HL-60/S4 (cell line): ENCODE results near the gene EFNB1.

Source experiments
- in situ Hi-C: fragments of 300-500 bp; cut with MboI; formaldehyde crosslinking; loops from 2 replicates; pipeline ENCODE4 v1.14.3; 2022; ENCODE audit warnings: low sequenced_read_pairs

Gene EFNB1

GRCh38 chrX:68842351-68842750, 13.5 kb downstream of the EFNB1 start:
- in situ Hi-C loops = loop anchor here (25.0 kb wide), 1 partner anchor 370 kb away; no protein-coding TSS in a partner anchor

GRCh38 chrX:68842781-68843581, 14.2 kb downstream of the EFNB1 start:
- in situ Hi-C loops = loop anchor here (25.0 kb wide), 1 partner anchor 369 kb away; no protein-coding TSS in a partner anchor

DNA sequence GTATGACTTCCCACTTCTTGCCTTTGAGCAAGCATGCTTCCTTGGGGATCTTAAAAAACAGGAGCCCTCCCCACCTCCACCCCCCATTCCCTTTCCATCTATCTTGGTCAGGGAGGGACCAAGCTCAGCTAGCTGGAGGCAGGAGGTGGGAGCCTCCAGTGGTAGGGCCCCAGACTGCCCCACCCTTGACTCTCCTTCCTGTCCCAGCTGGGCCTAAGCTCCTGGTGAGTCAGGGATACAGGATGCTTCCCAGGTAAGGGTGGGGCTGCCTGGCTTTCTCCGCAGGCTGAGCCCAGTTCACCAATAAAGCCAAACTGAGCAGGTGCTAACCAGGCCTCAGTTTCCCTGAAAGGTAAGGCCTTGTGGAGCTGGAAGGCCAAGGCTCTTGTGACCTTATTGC, 15.2 kb downstream of the EFNB1 start:
- in situ Hi-C loops = loop anchor here (25.0 kb wide), 1 partner anchor 368 kb away; no protein-coding TSS in a partner anchor

- in situ Hi-C loops = loop anchor here (25.0 kb wide), 1 partner anchor 368 kb away; no protein-coding TSS in a partner anchor
Observed at GRCh38 chrX:68844581-68844980, 15.8 kb downstream of the EFNB1 start.

DNA sequence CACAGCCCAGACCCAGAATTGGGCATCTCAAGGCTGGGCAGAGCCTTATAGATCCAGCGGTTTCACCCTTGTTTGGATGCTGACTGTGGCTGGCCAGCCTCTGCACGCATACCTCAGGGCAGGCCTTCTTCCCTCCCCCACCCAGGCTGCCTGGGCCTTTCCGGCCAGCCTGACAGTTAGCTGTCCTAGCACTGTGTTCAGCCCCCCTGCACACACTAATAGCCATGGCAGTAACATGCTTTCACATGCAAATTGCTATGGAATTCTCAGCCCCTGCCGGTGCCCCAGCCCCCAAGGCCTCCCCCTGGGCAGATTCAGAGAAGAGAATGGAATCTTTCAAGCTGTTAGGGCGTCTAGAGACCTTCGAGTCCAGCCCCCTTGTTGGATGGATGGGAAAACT, 17.7 kb downstream of the EFNB1 start:
- in situ Hi-C loops = loop anchor here (25.0 kb wide), 1 partner anchor 366 kb away; no protein-coding TSS in a partner anchor

DNA sequence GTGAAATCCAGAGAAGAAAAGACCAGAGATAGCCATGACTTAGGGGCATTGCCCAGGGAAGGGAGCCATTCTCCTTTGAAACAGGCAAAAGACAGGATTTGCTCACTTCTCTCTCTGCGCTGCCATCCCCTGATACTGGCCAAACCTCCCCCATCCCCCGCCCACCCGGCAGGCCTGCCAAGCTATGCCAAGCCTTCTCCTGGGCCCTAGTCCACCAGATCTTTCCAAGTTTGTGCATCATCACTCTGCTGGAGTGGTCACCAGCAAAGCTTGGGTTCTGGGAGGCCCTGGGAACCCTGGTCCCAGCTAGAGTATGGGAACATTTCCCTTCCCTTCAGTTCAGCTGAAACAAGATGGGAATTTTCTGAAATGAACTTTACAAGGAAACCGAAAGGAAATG, 18.4 kb downstream of the EFNB1 start:
- in situ Hi-C loops = loop anchor here (25.0 kb wide), 1 partner anchor 365 kb away; no protein-coding TSS in a partner anchor

DNA sequence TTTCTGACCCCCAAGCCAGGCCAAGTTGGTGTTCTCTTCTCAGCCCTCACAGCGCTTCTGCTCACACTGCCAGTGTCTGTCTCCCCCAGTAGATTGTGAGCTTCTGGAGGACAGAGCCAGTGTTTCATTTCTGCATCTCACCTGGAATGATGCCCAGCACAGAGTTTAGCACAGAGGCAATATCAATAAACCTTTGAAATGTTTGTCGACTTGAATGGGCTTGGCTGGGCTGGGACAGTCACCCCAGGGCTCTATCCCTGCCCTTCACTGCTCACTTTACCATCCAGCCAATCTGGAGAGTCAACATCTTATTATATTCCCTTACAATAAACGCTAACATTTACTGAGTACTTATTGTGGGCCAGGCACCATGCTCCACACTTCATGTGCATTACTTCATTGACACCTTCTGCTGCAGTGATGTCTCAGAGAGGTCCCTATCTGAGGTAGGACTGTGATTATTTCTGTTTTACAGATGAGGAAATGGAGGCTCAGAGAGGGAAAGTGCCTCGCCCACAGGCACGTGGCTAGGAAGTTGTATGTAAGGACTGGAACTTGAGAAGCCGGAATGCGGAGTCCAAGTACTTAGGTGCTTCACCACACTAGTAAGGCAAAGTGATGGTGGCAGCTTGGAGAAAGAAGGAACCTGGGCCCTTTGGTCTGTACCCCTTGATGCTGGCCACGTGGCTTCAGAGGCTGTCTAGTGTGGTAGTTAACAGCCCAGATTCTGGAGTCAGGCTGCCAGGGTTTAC, 19.5 kb downstream of the EFNB1 start:
- in situ Hi-C loops = loop anchor here (25.0 kb wide), 1 partner anchor 364 kb away; no protein-coding TSS in a partner anchor

GRCh38 chrX:68851082-68851481, 22.3 kb downstream of the EFNB1 start:
- in situ Hi-C loops = no loop called here

DNA sequence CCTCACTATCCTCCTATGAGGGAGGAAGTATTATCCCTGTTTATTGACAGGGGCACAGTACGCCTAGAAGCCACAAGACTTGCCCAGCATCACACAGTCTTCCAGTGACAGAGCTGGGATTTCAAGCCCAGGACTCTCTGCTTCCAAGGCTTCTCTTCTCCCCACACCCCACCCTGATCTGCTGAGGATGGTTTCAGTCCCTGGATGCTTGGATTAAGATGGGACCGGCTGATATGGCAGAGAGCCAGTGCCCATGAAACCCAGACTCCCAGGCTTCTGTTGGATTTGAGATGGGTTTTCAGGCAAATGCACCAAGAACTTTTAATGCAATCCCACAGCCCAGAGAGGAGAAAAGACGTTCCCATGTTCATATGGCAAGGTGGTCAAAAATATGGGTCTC, 23.2 kb downstream of the EFNB1 start:
- in situ Hi-C loops = no loop called here

DNA sequence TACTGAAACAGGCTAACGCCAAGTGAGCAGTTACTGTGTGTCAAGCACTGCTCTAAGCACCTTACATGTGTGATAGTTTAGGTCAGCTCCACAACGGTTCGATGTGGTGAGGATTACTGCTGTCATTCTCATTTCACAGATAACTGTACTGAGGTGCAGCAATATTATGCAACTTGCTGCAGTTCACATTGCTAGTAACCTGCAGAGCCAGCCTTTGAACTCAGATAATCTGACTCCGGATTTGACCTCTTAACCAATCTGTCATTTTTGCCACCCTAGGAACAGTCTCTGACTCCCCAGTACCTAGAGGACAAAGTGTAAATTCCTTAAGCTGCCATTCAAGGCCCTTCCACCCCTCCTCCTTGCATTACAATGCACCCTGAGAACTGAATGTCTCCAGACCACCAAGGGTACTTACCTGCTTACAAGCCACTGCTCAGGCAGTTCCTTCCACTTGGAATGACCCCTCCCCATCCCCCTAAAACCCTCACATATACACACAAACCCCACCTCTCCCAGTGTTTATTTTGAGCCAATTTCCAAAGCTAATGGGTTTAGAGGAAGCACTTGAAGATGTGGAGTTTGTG, 24.9 kb downstream of the EFNB1 start:
- in situ Hi-C loops = no loop called here

DNA sequence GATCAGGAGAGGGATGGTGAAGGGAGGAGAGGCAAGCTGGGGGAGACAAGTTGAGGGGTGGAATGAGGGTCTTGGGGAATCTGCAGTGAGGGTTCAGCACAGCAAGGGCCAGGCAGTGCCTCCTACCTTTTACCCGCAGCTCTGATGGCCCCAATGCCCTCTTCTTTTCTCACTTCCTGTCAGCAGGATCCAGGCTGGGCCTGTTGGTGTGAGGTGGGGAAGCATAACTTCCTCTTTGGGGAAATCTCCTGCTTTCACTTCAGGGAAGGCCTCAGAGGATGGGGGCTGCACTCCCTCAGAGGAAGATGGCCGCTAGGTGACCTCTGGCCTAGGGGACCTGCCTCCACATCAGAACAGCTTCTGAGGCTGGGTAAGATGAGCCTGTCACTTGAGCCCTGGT, 36.5 kb downstream of the EFNB1 start:
- in situ Hi-C loops = no loop called here

DNA sequence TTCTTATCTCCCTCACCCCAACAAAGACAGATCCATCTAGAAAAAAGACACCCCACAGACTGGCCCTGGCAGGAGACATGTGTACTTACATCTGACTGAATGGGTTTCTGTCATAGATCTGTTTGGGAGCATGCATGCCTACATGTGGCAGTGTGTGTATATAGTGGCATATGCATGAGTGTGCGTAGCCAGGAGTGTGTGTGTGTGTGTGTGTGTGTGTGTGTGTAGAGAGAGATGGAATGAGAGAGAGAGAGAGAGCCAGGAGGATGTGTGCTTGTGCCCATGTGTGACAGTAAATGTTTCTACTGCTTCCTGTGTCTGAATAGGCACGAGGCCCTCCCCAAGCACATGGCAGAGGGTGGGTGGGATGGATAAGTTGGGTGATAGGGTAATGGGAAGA, 37.1 kb downstream of the EFNB1 start:
- in situ Hi-C loops = no loop called here

- in situ Hi-C loops = no loop called here
Observed at GRCh38 chrX:68867458-68868112, 38.8 kb downstream of the EFNB1 start.

- in situ Hi-C loops = no loop called here
Observed at GRCh38 chrX:68868316-68868715, 39.5 kb downstream of the EFNB1 start.

DNA sequence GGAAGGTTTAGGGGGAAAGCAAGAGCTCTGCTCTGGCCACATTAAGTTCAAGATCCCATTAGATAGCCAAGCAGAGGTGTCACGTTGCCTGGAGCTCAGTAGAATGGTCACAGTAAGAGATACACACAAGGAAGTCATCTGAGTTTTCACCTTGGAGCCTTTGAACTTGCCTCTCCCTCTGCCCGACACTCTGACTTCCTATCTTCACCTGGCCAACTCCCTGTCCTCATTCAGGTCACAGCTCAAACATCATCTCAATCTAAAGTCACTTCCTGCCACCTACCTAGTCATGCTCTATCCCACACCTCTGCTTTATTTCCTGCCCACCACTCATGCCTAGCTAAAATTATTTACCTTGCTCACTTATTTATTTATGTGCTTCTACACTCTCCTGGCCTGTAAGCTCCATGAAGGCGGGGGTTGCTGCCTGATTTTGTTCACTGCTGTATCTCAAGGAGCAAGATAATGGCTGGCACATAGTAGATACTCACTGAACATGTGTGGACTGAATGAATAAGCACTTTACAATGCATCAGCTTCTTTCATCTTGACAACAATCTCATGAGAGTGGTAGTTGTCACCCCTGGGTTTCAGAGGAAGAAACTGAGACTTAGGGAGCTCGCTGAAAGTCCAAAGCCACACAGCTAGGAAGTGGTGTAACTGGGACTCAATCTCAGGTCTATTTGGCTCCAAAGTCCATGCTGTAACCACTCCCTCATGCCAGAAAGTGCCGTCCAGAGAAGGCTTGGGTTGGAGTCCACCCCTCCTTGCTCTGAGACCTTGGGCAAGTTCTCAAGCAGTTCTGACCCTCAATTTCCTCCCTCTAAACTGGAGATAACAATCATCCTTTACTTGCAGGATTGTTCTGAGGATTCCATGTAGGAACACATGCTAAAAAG, 40.3 kb downstream of the EFNB1 start:
- in situ Hi-C loops = no loop called here

DNA sequence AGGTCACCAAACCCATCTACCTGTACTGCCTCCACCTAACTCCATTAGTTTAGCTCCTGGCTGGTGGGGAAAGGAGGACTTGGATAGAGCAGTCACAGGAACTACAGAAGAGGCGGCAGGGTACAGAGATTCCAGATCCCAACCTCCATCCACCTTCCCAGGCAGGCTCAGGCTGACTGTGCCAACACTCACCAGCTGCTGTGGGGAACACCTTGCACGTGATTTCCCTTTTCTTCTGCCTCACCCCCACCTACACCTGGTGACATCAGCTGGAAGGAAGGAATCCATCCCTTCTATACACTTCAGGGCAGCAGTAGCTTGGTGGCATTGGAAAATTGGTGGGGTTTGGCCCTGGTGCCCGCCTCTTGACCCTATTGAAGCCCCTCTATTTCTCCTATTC, 41.5 kb downstream of the EFNB1 start:
- in situ Hi-C loops = no loop called here

- in situ Hi-C loops = no loop called here
Observed at GRCh38 chrX:68872171-68872570, 43.4 kb downstream of the EFNB1 start.

- in situ Hi-C loops = no loop called here
Observed at GRCh38 chrX:68874076-68874475, 45.3 kb downstream of the EFNB1 start.

- in situ Hi-C loops = no loop called here
Observed at GRCh38 chrX:68876731-68877130, 47.9 kb downstream of the EFNB1 start.

DNA sequence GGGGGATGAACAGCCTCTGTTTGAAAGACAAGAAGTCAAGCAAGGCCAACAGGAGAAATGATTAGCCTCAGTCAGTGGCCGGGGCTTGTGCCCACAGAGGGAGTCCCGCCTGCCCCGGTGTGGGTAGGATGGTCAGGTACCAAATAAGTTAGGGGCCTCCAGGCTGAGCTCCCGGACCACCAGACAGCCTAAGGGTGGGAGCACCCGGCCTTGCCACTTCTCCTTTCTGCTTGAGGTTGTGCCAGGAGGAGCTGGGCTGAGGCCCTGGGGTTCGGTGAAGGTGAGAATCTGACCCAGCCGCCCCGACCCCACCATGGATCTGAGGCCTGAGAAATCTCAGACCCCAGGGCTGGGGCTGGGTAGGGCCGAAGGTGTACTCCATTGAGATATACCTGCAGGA, 48.8 kb downstream of the EFNB1 start:
- in situ Hi-C loops = no loop called here
